KMS-11 (cell line): ENCODE measurements around the gene MFF.

Source experiments
- H2AFZ ChIP-seq: fragments of 200-600 bp; sonication (generic); 2 replicates; pipeline ENCODE4 v1.6.1; 2016; ENCODE audit warnings: antibody characterized with exemption, mixed run types, low read depth
- H3K27ac ChIP-seq: fragments of 200-600 bp; sonication (generic); 2 replicates; pipeline ENCODE4 v1.6.1; 2016; ENCODE audit warnings: mild to moderate bottlenecking, mixed run types
- H3K27me3 ChIP-seq: fragments of 200-600 bp; sonication (generic); 2 replicates; pipeline ENCODE4 v1.6.1; 2017; ENCODE audit warnings: mild to moderate bottlenecking, low read depth, mixed run types, moderate library complexity; ENCODE audit not compliant: insufficient read depth
- H3K36me3 ChIP-seq: fragments of 200-600 bp; sonication (generic); 2 replicates; pipeline ENCODE4 v1.6.1; 2017; ENCODE audit warnings: mild to moderate bottlenecking, mixed run types; ENCODE audit not compliant: insufficient read depth
- H3K4me1 ChIP-seq: fragments of 200-600 bp; sonication (generic); 2 replicates; pipeline ENCODE4 v1.6.1; 2016; ENCODE audit warnings: mild to moderate bottlenecking, low read depth, mixed run types; ENCODE audit not compliant: poor library complexity, severe bottlenecking
- H3K4me2 ChIP-seq: fragments of 200-600 bp; sonication (generic); 2 replicates; pipeline ENCODE4 v1.7.0; 2016; ENCODE audit warnings: mild to moderate bottlenecking, mixed run types
- H3K4me3 ChIP-seq: fragments of 200-600 bp; sonication (generic); IDR thresholded peaks from 2 replicates; pipeline ENCODE4 v1.6.1; 2017; ENCODE audit warnings: low read depth, low read length, mixed read lengths; ENCODE audit not compliant: insufficient read depth
- H3K79me2 ChIP-seq: fragments of 200-600 bp; sonication (generic); 2 replicates; pipeline ENCODE4 v1.6.1; 2016; ENCODE audit warnings: low read depth, mixed run types; ENCODE audit not compliant: insufficient read depth
- H3K9ac ChIP-seq: fragments of 200-600 bp; sonication (generic); 2 replicates; pipeline ENCODE4 v1.6.1; 2016; ENCODE audit warnings: mild to moderate bottlenecking, mixed run types
- H4K20me1 ChIP-seq: fragments of 200-600 bp; sonication (generic); 2 replicates; pipeline ENCODE4 v1.6.1; 2016; ENCODE audit warnings: mild to moderate bottlenecking, mixed run types; ENCODE audit not compliant: insufficient read depth
- TF ChIP-seq, protein P1 (sequence below): fragments of 200-600 bp; sonication (generic); conservative IDR thresholded peaks from 2 replicates; pipeline ENCODE4 v1.6.1; 2017; ENCODE audit warnings: low read depth, mild to moderate bottlenecking, antibody characterized with exemption, low read length, moderate library complexity, mixed read lengths

Gene MFF

DNA sequence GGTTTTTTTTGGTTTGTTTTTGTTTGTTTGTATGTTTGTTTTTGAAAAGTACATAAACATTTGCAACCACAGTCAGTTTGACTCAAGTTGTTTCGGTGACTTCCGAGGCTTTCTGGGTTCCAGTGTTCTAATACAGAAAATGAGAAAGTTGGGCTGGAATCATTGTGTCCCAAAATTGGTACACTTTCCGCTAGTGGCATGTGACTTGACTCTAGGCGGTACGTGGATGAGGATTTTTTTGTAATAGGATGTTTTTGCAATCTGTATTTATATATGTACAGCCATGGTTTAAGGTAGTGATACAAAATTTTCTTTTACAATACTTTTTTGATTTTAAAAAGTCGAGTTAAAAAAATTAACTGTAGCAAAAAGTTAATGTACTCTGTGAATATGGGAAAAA is 1.7 kb downstream of the MFF start:
- Histone ChIP-seq H3K4me3 (no peak overlapping the region), H3K9ac (no peak overlapping the region; the same call in 1 of the 2 replicates)

GRCh38 chr2:227335713-227336112 is 10.7 kb downstream of the MFF start:
- Histone ChIP-seq H2AFZ (no peak overlapping the region), H3K27ac (no peak overlapping the region), H3K4me1 (no peaks in the 10 kb centered on the region), H3K79me2 (no peaks in the 10 kb centered on the region), H3K36me3 (no peaks in the 10 kb centered on the region), H3K27me3 (no peaks in the 10 kb centered on the region), H3K4me2 (no peak overlapping the region), H4K20me1 (no peaks in the 10 kb centered on the region), H3K9ac (no peak overlapping the region), H3K4me3 (no peak overlapping the region)
- TF ChIP-seq, protein P1, sequence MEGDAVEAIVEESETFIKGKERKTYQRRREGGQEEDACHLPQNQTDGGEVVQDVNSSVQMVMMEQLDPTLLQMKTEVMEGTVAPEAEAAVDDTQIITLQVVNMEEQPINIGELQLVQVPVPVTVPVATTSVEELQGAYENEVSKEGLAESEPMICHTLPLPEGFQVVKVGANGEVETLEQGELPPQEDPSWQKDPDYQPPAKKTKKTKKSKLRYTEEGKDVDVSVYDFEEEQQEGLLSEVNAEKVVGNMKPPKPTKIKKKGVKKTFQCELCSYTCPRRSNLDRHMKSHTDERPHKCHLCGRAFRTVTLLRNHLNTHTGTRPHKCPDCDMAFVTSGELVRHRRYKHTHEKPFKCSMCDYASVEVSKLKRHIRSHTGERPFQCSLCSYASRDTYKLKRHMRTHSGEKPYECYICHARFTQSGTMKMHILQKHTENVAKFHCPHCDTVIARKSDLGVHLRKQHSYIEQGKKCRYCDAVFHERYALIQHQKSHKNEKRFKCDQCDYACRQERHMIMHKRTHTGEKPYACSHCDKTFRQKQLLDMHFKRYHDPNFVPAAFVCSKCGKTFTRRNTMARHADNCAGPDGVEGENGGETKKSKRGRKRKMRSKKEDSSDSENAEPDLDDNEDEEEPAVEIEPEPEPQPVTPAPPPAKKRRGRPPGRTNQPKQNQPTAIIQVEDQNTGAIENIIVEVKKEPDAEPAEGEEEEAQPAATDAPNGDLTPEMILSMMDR = no peak

More for the DNA sequence above, 1.7 kb downstream of the MFF start:
- no peaks in the 10 kb centered on the region for H4K20me1 ChIP-seq
- no peak overlapping the region for H2AFZ ChIP-seq
- H3K27me3 ChIP-seq = no peaks in the 10 kb centered on the region
- H3K4me1 ChIP-seq = peaks cover 17% of the 10 kb centered on the region
- peak overlapping the region; percentile 66 for H3K4me2 ChIP-seq
- no peak overlapping the region for H3K27ac ChIP-seq
- peaks cover 24% of the 10 kb centered on the region for H3K79me2 ChIP-seq
- H3K36me3 ChIP-seq = no peaks in the 10 kb centered on the region
- TF ChIP-seq, protein P1 = no peak

GRCh38 chr2:227337442-227337841 is 12.4 kb downstream of the MFF start:
- H3K27me3 ChIP-seq = no peaks in the 10 kb centered on the region

GRCh38 chr2:227339098-227339599 is 14.1 kb downstream of the MFF start:
- no peaks in the 10 kb centered on the region for H3K27me3 ChIP-seq
- H3K79me2 ChIP-seq = no peaks in the 10 kb centered on the region
- H4K20me1 ChIP-seq = no peaks in the 10 kb centered on the region
- H3K36me3 ChIP-seq = no peaks in the 10 kb centered on the region
- no peak overlapping the region for H3K4me2 ChIP-seq
- no peak overlapping the region for H3K27ac ChIP-seq
- H2AFZ ChIP-seq = no peak overlapping the region
- TF ChIP-seq, protein P1 = no peak
- no peak overlapping the region for H3K4me3 ChIP-seq
- H3K4me1 ChIP-seq = no peaks in the 10 kb centered on the region
- no peak overlapping the region for H3K9ac ChIP-seq

More at GRCh38 chr2:227337442-227337841, 12.4 kb downstream of the MFF start:
- TF ChIP-seq, protein P1 = no peak
- H3K4me3 ChIP-seq = no peak overlapping the region
- no peak overlapping the region for H3K27ac ChIP-seq
- H3K4me2 ChIP-seq = no peak overlapping the region
- H4K20me1 ChIP-seq = no peaks in the 10 kb centered on the region
- H2AFZ ChIP-seq = no peak overlapping the region
- no peak overlapping the region for H3K9ac ChIP-seq
- H3K4me1 ChIP-seq = no peaks in the 10 kb centered on the region
- no peaks in the 10 kb centered on the region for H3K36me3 ChIP-seq
- no peaks in the 10 kb centered on the region for H3K79me2 ChIP-seq
